SU-DHL-6 (cell line): ENCODE measurements around the gene MFSD6.

Experiments
- EZH2phosphoT487 ChIP-seq: fragments of 200-600 bp; sonication (generic), shearing (Covaris generic); conservative IDR thresholded peaks from 2 replicates; pipeline ENCODE4 v1.6.1; 2018; ENCODE audit warnings: mild to moderate bottlenecking, antibody characterized with exemption, low read length, moderate library complexity, mixed read lengths
- TF ChIP-seq, protein P1 (sequence below): fragments of 200-600 bp; sonication (generic); IDR thresholded peaks from one replicate; pipeline ENCODE4 v1.5.1; 2017; ENCODE audit warnings: antibody characterized with exemption, mild to moderate bottlenecking, low read length, moderate library complexity; ENCODE audit not compliant: insufficient read depth, poor library complexity, severe bottlenecking

- TF ChIP-seq, protein P1, sequence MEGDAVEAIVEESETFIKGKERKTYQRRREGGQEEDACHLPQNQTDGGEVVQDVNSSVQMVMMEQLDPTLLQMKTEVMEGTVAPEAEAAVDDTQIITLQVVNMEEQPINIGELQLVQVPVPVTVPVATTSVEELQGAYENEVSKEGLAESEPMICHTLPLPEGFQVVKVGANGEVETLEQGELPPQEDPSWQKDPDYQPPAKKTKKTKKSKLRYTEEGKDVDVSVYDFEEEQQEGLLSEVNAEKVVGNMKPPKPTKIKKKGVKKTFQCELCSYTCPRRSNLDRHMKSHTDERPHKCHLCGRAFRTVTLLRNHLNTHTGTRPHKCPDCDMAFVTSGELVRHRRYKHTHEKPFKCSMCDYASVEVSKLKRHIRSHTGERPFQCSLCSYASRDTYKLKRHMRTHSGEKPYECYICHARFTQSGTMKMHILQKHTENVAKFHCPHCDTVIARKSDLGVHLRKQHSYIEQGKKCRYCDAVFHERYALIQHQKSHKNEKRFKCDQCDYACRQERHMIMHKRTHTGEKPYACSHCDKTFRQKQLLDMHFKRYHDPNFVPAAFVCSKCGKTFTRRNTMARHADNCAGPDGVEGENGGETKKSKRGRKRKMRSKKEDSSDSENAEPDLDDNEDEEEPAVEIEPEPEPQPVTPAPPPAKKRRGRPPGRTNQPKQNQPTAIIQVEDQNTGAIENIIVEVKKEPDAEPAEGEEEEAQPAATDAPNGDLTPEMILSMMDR, result no peak
- no peak for TF ChIP-seq EZH2phosphoT487
Measured at GRCh38 chr2:190404487-190404886, 3.7 kb upstream of the MFSD6 start.
